A673 (cell line): ENCODE measurements around the gene S100A11.

Experiments
- EZH2 ChIP-seq: fragments of 200-600 bp; sonication (generic); IDR thresholded peaks from 2 replicates; pipeline ENCODE4 v1.6.1; 2017; ENCODE audit warnings: borderline replicate concordance, low read depth, mild to moderate bottlenecking, mixed read lengths, antibody characterized with exemption, low read length; ENCODE audit not compliant: poor library complexity, severe bottlenecking
- TF ChIP-seq, protein P1 (sequence below): fragments of 300-800, 200-600 bp; sonication (generic); conservative IDR thresholded peaks from 2 replicates; pipeline ENCODE4 v1.5.1; 2017; ENCODE audit warnings: low read depth, mild to moderate bottlenecking, antibody characterized with exemption, low read length, moderate library complexity, mixed read lengths

DNA sequence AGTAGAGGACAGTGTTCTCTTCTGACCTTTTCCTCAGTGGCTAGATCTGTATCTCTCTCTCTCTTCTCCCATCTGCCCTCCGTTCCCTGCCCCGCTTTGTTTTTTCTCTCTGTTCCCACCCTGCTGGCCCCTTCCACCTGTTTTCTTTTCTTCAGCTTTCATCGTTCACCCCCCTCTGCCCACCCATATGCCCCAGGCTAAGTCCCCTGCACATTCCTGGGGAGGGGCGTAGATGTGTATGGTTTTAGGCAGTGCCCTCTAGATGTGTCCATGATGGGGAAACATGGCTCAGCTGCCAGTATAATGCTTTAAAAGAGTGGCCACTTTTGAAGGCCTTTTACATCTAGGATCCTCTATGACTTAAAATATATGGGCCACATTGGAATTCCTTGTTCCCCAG, 13.6 kb downstream of the S100A11 start:
- TF ChIP-seq, protein P1, sequence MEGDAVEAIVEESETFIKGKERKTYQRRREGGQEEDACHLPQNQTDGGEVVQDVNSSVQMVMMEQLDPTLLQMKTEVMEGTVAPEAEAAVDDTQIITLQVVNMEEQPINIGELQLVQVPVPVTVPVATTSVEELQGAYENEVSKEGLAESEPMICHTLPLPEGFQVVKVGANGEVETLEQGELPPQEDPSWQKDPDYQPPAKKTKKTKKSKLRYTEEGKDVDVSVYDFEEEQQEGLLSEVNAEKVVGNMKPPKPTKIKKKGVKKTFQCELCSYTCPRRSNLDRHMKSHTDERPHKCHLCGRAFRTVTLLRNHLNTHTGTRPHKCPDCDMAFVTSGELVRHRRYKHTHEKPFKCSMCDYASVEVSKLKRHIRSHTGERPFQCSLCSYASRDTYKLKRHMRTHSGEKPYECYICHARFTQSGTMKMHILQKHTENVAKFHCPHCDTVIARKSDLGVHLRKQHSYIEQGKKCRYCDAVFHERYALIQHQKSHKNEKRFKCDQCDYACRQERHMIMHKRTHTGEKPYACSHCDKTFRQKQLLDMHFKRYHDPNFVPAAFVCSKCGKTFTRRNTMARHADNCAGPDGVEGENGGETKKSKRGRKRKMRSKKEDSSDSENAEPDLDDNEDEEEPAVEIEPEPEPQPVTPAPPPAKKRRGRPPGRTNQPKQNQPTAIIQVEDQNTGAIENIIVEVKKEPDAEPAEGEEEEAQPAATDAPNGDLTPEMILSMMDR = no peak
- no peak for TF ChIP-seq EZH2
